Right lobe of liver (tissue), 4 donors: ENCODE measurements around the gene P2RY12.

ENCODE experiments used
- POLR2A ChIP-seq: fragments of 450-650 bp; IDR thresholded peaks from one replicate; pipeline ENCODE4 v1.6.1; 2017; ENCODE audit warnings: antibody characterized with exemption, mild to moderate bottlenecking
- TF ChIP-seq, protein P1 (sequence below), 4 donors: fragments of 200-600 bp in 3 of 4; fragments of 450-650 bp in 1 of 4; IDR thresholded peaks; one replicate each; pipeline versions ENCODE4 v1.5.1 to v1.8.0; 2016 to 2022; ENCODE audit warnings: antibody characterized with exemption in 4 of 4, mild to moderate bottlenecking in 2 of 4
- donor health status: DM: no; HTN: no; CAD: no.
- donor health status: DM: no; HTN: no; CAD: no.
- donor health status: DM: no; HTN: yes; CAD: no.

DNA sequence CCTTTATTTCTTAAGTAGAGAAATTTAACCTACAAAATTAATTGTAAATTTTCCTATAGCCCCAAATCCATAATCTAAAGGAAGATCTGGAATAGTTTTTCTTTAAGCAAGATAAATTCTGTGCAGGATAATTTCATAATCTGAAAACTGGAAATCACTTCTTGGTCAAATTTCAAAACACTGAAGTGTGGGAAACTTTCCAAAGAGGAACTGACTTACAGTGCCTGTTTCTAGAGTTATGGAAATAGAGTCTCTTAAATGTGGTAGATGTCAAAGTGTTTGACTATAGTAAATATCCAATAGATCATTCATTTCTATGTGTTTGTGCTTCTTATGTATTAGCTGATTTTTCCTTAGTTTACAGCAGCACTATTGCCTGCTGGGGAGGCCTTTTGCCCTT lies 53.7 kb downstream of the P2RY12 start:
- TF ChIP-seq, protein P1, sequence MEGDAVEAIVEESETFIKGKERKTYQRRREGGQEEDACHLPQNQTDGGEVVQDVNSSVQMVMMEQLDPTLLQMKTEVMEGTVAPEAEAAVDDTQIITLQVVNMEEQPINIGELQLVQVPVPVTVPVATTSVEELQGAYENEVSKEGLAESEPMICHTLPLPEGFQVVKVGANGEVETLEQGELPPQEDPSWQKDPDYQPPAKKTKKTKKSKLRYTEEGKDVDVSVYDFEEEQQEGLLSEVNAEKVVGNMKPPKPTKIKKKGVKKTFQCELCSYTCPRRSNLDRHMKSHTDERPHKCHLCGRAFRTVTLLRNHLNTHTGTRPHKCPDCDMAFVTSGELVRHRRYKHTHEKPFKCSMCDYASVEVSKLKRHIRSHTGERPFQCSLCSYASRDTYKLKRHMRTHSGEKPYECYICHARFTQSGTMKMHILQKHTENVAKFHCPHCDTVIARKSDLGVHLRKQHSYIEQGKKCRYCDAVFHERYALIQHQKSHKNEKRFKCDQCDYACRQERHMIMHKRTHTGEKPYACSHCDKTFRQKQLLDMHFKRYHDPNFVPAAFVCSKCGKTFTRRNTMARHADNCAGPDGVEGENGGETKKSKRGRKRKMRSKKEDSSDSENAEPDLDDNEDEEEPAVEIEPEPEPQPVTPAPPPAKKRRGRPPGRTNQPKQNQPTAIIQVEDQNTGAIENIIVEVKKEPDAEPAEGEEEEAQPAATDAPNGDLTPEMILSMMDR (IDR thresholded peaks at IDR 0.05): no peak
- no peak for TF ChIP-seq POLR2A
